GM18873 (cell line): ENCODE data around the gene CERS3.
"Not testable (repeated sequence)": the region's sequence is repeated elsewhere in the genome, so short reads cannot be mapped to it uniquely, and the experiment has no call there.

ENCODE experiments used
- ATAC-seq: cut with Tn5 transposase; IDR thresholded peaks from one replicate; pipeline ENCODE4 v1.9.1; 2021; ENCODE audit warnings: mild to moderate bottlenecking, moderate library complexity, moderate number of reproducible peaks; ENCODE audit not compliant: unreplicated experiment, low FRiP score

The CERS3 gene

GRCh38 chr15:100472736-100473135 is 56.0 kb downstream of the CERS3 start:
- no peak for ATAC-seq

GRCh38 chr15:100471933-100472332 is 56.8 kb downstream of the CERS3 start:
- no peak for ATAC-seq

- no peak for ATAC-seq
Measured at GRCh38 chr15:100468285-100468684, 60.5 kb downstream of the CERS3 start.

GRCh38 chr15:100466073-100466472 is 62.7 kb downstream of the CERS3 start:
- no peak for ATAC-seq

GRCh38 chr15:100464888-100465287 is 63.9 kb downstream of the CERS3 start:
- ATAC-seq, result no peak

- no peak for ATAC-seq
Measured at GRCh38 chr15:100464256-100464655, 64.5 kb downstream of the CERS3 start.

- ATAC-seq, result no peak
Measured at GRCh38 chr15:100463515-100463914, 65.2 kb downstream of the CERS3 start.

GRCh38 chr15:100461049-100461448 is 67.7 kb downstream of the CERS3 start:
- ATAC-seq, result no peak

- ATAC-seq, result no peak
Measured at GRCh38 chr15:100457201-100457600, 71.5 kb downstream of the CERS3 start.

- no peak for ATAC-seq
Measured at GRCh38 chr15:100454148-100454547, 74.6 kb downstream of the CERS3 start.

GRCh38 chr15:100448481-100448880 is 80.3 kb downstream of the CERS3 start:
- no peak for ATAC-seq

GRCh38 chr15:100441063-100441462 is 87.7 kb downstream of the CERS3 start:
- ATAC-seq, result not testable (repeated sequence)

- ATAC-seq, result no peak
Measured at GRCh38 chr15:100439514-100439913, 89.2 kb downstream of the CERS3 start.

GRCh38 chr15:100438570-100438969 is 90.2 kb downstream of the CERS3 start:
- ATAC-seq, result no peak

- ATAC-seq, result no peak
Measured at GRCh38 chr15:100437261-100437660, 91.5 kb downstream of the CERS3 start.

- ATAC-seq, result no peak
Measured at GRCh38 chr15:100434561-100434960, 94.2 kb downstream of the CERS3 start.

GRCh38 chr15:100434038-100434437 is 94.7 kb downstream of the CERS3 start:
- ATAC-seq, result no peak

- no peak for ATAC-seq
Measured at GRCh38 chr15:100433304-100433703, 95.4 kb downstream of the CERS3 start.

GRCh38 chr15:100430411-100430810 is 98.3 kb downstream of the CERS3 start:
- ATAC-seq, result no peak

GRCh38 chr15:100429116-100429728 is 99.5 kb downstream of the CERS3 start:
- ATAC-seq, result no peak

GRCh38 chr15:100426937-100427336 is 101.8 kb downstream of the CERS3 start:
- ATAC-seq, result no peak

- no peak for ATAC-seq
Measured at GRCh38 chr15:100405179-100405578, 123.6 kb downstream of the CERS3 start.

- ATAC-seq, result no peak
Measured at GRCh38 chr15:100400996-100401395, 127.8 kb downstream of the CERS3 start.
